Thymus (tissue), 11 donors: Measurements from ENCODE around the gene ITPR1. TPM values are rescaled to one million over a fixed set of nuclear protein-coding genes. Genes with fewer than 3 reads are reported as not detected.

Source experiments
- DNase-seq, 9 donors: peaks; one replicate each; pipeline ENCODE4 v3.0.0-alpha.2; 2013; ENCODE audit warnings: low spot score in 9 of 9, low read depth in 6 of 9, missing footprints in 1 of 9
- H3K27ac ChIP-seq, 2 donors: one replicate each; pipeline ENCODE4 v1.5.1; 2013; ENCODE audit warnings: control low read depth in 1 of 2, low read depth in 1 of 2, low read length in 1 of 2, mild to moderate bottlenecking in 1 of 2, moderate library complexity in 1 of 2
- H3K27me3 ChIP-seq, 2 donors: one replicate each; pipeline ENCODE4 v1.5.1; 2013; ENCODE audit warnings: low read length in 1 of 2; ENCODE audit not compliant: control insufficient read depth in 2 of 2, insufficient read depth in 1 of 2
- H3K36me3 ChIP-seq, 2 donors: one replicate each; pipeline ENCODE4 v1.5.1; 2013; ENCODE audit warnings: low read length in 1 of 2, mild to moderate bottlenecking in 1 of 2, moderate library complexity in 1 of 2; ENCODE audit not compliant: control insufficient read depth in 2 of 2, insufficient read depth in 2 of 2
- H3K4me1 ChIP-seq, 2 donors: one replicate each; pipeline ENCODE4 v1.5.1; 2013; ENCODE audit warnings: low read length in 2 of 2; ENCODE audit not compliant: control insufficient read depth in 2 of 2, insufficient read depth in 2 of 2
- H3K4me3 ChIP-seq, 2 donors: one replicate each; pipeline ENCODE4 v1.5.1; 2013; ENCODE audit warnings: low read length in 2 of 2, control low read depth in 1 of 2, mild to moderate bottlenecking in 1 of 2
- H3K9me3 ChIP-seq, 2 donors: one replicate each; pipeline ENCODE4 v1.5.1; 2013; ENCODE audit warnings: low read length in 1 of 2, mild to moderate bottlenecking in 1 of 2; ENCODE audit not compliant: control insufficient read depth in 2 of 2, insufficient read depth in 1 of 2
- WGBS: extraction: QIAGEN DNeasy Blood & Tissue Kit; methylation state at CpG from one replicate; pipeline ENCODE4 v1.1.7; 2013; 5-methylcytosine and 5-hydroxymethylcytosine counted together
- polyA plus RNA-seq: library from polyadenylated mRNA; stranded (reverse); fragments of 200-250 nt; gene quantifications from one replicate; pipeline ENCODE4 v1.2.3, GENCODE V29; 2013
- total RNA-seq: library from RNA; stranded (reverse); fragments of 120-200 nt; gene quantifications from one replicate; pipeline ENCODE4 v1.2.4, GENCODE V29; 2013
- donor health status: healthy.

Gene ITPR1
- total and polyA plus RNA-seq, 2 donors: 23.9 to 36.6 TPM

DNA sequence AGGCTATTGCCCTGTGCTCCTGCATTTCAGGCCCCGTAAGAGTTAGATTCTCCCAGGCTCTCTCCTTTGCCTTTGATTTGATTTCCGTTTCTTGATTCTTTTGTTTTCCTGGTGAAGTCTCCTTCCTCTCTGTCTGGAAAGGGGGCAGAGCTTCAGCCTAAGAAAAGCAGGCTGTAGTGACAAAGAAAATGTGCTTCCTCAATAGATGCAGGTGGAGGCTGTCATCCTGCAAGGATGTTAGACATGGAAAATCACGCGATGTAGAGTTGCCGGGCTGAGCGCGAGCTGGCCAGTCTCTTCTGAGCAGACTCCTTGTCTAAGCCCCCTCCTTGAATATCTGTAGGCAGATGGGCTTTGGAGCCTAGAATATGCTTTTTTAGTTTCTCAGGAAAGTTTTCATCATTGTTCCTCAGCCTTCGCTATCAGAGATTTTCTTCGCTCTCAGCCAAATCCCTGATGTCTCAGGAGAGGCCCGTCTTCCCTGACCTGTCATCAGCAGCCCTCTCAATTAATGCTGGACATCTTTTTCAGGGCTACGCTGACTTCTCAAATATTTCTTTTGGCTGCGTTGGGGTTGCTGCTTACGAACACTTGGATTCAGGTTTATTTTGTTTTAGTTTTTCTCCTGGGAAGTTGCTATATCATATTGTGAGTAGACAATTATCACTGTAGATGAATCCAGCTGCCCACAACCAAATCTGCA is 163.6 kb downstream of the ITPR1 start:
- Histone ChIP-seq H3K27me3 (no peaks in the 10 kb centered on the region), H3K36me3 (peaks cover 29 to 50% of the 10 kb centered on the region in 2 donors), H3K4me3 (no peak overlapping the region), H3K4me1 (no peaks in the 10 kb centered on the region), H3K27ac (no peak overlapping the region), H3K9me3 (no peaks in the 10 kb centered on the region)
- no peak for DNase-seq
- 97% methylated on average over 13 of the region's 13 CpGs for WGBS

DNA sequence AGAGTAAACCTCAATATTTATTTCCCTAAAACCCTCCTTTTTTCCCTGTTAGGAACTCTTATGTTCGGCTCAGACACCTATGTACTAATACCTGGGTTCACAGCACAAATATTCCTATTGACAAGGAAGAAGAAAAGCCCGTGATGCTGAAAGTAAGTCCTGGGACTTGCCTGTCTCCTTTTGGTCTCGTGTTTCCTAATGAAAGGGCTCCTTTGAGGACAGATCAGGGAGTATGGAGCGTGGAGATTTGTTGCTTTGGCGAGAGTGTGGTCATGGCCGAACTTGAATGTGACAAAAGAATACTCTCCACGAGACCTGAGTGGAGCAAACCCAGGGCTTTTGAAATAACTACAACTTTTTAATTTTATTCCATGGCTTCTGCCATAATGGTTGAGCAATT is 167.8 kb downstream of the ITPR1 start:
- no peaks in the 10 kb centered on the region for H3K9me3 ChIP-seq
- over 99% methylated on average over 7 of the region's 7 CpGs for WGBS
- H3K36me3 ChIP-seq: peaks cover 25 to 62% of the 10 kb centered on the region in 2 donors
- no peak for DNase-seq
- H3K27me3 ChIP-seq: no peaks in the 10 kb centered on the region
- no peaks in the 10 kb centered on the region for H3K4me1 ChIP-seq
- no peak overlapping the region for H3K27ac ChIP-seq
- no peak overlapping the region for H3K4me3 ChIP-seq

DNA sequence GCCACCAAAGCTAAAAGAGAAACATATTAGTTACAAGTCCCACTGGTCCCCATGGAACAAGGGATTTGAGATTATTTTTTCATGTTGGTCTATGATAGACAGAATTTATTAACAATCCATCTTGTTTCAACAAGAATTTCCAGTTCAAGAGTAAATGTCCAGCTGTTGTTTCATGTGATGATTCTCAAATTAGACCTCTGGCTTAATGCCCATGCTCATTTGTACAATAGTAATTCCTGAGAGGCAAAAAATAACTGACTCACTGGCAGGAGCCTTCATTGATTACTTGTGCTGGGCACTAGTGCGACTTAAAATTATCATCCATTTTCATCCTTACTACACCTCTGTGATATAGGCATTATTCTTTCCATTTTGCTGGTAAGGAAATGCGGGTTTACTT is 171.3 kb downstream of the ITPR1 start:
- Histone ChIP-seq H3K27ac (no peak overlapping the region), H3K4me3 (no peak overlapping the region), H3K4me1 (no peaks in the 10 kb centered on the region), H3K9me3 (no peaks in the 10 kb centered on the region), H3K27me3 (no peaks in the 10 kb centered on the region), H3K36me3 (peaks cover 31 to 66% of the 10 kb centered on the region in 2 donors)
- DNase-seq: no peak
- 98% methylated on average over 2 of the region's 2 CpGs for WGBS

DNA sequence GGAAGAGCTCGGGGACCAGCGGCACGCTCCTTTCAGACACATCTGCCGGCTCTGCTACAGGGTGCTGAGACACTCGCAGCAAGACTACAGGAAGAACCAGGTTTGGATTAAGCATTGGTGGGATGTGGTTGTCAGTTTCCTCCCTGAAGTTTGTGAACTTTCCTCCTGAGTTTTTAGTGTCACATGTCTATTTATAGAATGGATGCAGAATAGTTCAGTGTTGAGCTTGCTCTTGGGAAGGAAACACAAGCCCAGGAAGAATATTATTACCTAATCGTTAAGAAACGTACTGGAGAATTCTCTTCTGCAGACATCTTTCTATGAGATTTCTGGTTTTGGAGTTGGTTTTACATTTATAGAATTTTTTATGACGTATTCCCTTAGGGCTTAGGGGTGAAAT is 172.0 kb downstream of the ITPR1 start:
- H3K36me3 ChIP-seq: peaks cover 36 to 72% of the 10 kb centered on the region in 2 donors
- 97% methylated on average over 8 of the region's 8 CpGs for WGBS
- DNase-seq: no peak

DNA sequence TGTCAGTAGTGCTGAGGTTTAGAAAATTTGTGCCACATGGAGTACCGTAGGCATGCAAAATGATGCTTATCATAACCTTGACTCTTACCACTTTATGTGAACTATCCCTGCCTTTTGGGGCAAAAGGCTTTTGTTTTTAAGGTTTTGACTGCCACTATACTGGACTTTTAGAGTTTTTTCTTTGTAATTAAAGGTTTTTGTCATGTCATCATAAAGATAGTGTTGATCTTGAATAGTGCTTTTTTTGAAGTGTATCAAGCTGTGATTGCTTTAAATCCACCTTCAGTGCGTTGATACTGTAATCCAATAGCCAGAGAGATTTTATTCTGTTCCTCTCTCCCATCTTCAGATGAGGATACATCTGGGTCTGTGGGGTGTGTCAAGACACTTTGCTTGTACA is 172.9 kb downstream of the ITPR1 start:
- H3K9me3 ChIP-seq: no peaks in the 10 kb centered on the region
- H3K27me3 ChIP-seq: no peaks in the 10 kb centered on the region
- H3K4me1 ChIP-seq: no peaks in the 10 kb centered on the region
- no peak overlapping the region for H3K4me3 ChIP-seq
- H3K36me3 ChIP-seq: peaks cover 42 to 78% of the 10 kb centered on the region in 2 donors
- no peak overlapping the region for H3K27ac ChIP-seq
- 97% methylated on average over 2 of the region's 2 CpGs for WGBS
- no peak for DNase-seq

More for the DNA sequence above, 172.0 kb downstream of the ITPR1 start:
- Histone ChIP-seq H3K9me3 (no peaks in the 10 kb centered on the region), H3K4me1 (no peaks in the 10 kb centered on the region), H3K27me3 (no peaks in the 10 kb centered on the region), H3K4me3 (no peak overlapping the region), H3K27ac (no peak overlapping the region)

DNA sequence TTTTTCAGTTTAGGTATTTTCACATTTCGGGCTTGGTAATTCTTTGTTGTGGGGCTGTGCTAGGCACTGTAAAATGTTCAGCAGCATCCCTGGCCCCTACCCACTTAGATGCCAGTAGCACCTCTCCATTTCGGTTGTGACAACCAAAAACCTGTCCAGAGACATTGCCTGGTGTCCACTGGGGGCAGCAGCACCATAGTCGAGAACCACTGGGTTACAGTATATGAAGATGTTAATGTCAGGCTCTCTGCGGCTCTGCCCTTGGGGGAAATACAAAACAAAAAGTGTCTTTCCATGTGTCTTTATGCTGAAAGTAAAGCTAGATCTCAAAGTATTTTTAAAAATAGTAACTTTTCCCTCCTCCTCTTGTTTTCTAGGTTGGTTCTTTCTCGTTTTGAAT is 177.2 kb downstream of the ITPR1 start:
- Histone ChIP-seq H3K9me3 (no peaks in the 10 kb centered on the region), H3K4me3 (no peak overlapping the region), H3K27ac (no peak overlapping the region), H3K4me1 (no peaks in the 10 kb centered on the region), H3K36me3 (peaks cover 31 to 65% of the 10 kb centered on the region in 2 donors), H3K27me3 (no peaks in the 10 kb centered on the region)
- 96% methylated on average over 5 of the region's 5 CpGs for WGBS
- DNase-seq: no peak

DNA sequence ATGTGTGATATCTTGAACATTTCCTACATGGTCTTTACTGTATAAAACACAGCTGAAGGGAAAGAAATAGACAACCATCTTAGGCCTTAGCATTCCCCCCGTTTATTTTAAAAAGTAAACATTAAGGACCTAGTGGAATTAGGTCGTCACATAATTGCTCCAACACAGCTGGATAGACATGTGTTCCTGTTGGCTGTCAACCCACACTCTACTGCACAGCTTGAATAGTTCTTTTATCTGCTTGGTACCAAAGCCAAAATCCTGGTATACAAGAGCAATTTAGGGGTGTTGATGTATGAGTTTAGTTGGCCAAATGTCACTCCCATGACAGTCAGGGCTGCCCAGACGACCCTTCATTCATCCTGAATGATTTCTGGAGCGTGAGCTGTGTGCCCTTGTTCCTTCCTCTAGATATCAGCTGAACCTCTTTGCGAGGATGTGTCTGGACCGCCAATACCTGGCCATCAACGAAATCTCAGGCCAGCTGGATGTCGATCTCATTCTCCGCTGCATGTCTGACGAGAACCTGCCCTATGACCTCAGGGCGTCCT is 179.7 kb downstream of the ITPR1 start:
- Histone ChIP-seq H3K4me1 (no peaks in the 10 kb centered on the region), H3K27ac (no peak overlapping the region), H3K4me3 (no peak overlapping the region), H3K9me3 (no peaks in the 10 kb centered on the region), H3K36me3 (peaks cover 40 to 52% of the 10 kb centered on the region in 2 donors), H3K27me3 (no peaks in the 10 kb centered on the region)
- WGBS: 96% methylated on average over 11 of the region's 11 CpGs
- no peak for DNase-seq

DNA sequence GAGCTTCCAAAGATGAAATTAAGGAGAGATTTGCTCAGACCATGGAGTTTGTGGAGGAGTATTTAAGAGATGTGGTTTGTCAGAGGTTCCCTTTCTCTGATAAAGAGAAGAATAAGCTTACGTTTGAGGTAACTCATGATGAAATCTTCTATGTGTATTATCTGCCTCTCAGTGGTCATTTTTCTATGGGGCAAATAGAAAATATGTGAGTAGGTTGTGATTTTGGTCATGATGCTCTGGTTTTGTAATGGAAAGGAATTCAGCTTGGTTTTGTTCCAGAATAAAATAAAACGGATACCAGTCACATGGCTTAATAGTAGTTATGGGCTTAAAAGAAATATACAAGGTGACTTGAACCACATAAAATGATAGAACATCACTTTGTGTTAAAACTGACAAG is 181.1 kb downstream of the ITPR1 start:
- WGBS: 95% methylated on average over 2 of the region's 2 CpGs
- H3K4me1 ChIP-seq: no peaks in the 10 kb centered on the region
- peaks cover 39 to 55% of the 10 kb centered on the region in 2 donors for H3K36me3 ChIP-seq
- no peaks in the 10 kb centered on the region for H3K27me3 ChIP-seq
- H3K4me3 ChIP-seq: no peak overlapping the region
- H3K9me3 ChIP-seq: no peaks in the 10 kb centered on the region
- H3K27ac ChIP-seq: no peak overlapping the region
- DNase-seq: no peak

DNA sequence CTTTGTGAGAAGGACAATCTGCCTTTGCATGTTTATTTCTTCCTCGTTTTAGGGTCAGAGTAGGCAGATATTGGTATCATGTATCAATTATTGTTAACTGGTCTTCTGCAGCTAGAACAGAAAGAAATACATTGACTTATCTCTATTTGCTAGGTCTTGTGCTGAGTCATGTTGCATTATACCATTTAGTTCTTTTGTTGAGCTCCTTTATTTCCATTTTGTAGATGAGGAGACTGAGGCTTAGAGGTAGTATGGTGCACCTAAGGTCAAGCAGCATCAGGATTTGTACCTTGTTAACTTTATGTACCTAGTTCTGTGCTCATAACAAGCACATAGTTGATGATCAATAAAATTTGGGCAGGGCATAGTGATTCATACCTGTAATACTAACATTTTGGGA is 182.6 kb downstream of the ITPR1 start:
- 96% methylated on average over 1 of the region's 1 CpG for WGBS
- Histone ChIP-seq H3K4me1 (no peaks in the 10 kb centered on the region), H3K4me3 (no peak overlapping the region), H3K27ac (no peak overlapping the region), H3K36me3 (peaks cover 27 to 51% of the 10 kb centered on the region in 2 donors), H3K9me3 (no peaks in the 10 kb centered on the region), H3K27me3 (no peaks in the 10 kb centered on the region)
- no peak for DNase-seq
